ENCODE results near the gene SIRT4. TPM values are rescaled to one million over a fixed set of nuclear protein-coding genes. Genes with fewer than 3 reads are reported as not detected.

Gene SIRT4
- total RNA-seq, 1 donor from 2014 or later = 2.7 TPM

- peaks cover 27% of the 10 kb centered on the region for H3K79me2 ChIP-seq (ENCODE audit: insufficient read depth, low read length)
- DNase-seq (ENCODE audit: low read depth) (no peak), FAIRE-seq (no peak)
- no peaks in the 10 kb centered on the region for H3K27me3 Mint-ChIP-seq (ENCODE audit: low read depth, unreplicated experiment)
- no peak overlapping the region for H3K27ac Mint-ChIP-seq (ENCODE audit: unreplicated experiment)
- peaks cover 24% of the 10 kb centered on the region for H3K4me1 ChIP-seq (ENCODE audit: insufficient read depth, low read length)
- H3K4me1 Mint-ChIP-seq (ENCODE audit: low read depth, unreplicated experiment) = peaks cover 13% of the 10 kb centered on the region
- TF ChIP-seq, protein P1, sequence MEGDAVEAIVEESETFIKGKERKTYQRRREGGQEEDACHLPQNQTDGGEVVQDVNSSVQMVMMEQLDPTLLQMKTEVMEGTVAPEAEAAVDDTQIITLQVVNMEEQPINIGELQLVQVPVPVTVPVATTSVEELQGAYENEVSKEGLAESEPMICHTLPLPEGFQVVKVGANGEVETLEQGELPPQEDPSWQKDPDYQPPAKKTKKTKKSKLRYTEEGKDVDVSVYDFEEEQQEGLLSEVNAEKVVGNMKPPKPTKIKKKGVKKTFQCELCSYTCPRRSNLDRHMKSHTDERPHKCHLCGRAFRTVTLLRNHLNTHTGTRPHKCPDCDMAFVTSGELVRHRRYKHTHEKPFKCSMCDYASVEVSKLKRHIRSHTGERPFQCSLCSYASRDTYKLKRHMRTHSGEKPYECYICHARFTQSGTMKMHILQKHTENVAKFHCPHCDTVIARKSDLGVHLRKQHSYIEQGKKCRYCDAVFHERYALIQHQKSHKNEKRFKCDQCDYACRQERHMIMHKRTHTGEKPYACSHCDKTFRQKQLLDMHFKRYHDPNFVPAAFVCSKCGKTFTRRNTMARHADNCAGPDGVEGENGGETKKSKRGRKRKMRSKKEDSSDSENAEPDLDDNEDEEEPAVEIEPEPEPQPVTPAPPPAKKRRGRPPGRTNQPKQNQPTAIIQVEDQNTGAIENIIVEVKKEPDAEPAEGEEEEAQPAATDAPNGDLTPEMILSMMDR (IDR thresholded peaks at IDR 0.05; ENCODE audit: insufficient read depth, low read depth, low read length) = no peak
- TF ChIP-seq EZH2 (IDR thresholded peaks at IDR 0.05; ENCODE audit: insufficient read depth, low read length) = no peak
- H4K20me1 ChIP-seq (ENCODE audit: insufficient read depth, low read length) = peaks cover 21% of the 10 kb centered on the region
- no peak overlapping the region for H2AFZ ChIP-seq (ENCODE audit: low read depth, low read length)
- no peaks in the 10 kb centered on the region for H3K9me3 ChIP-seq (ENCODE audit: insufficient read depth, low read depth, low read length)
- H3K36me3 Mint-ChIP-seq (ENCODE audit: low read depth, unreplicated experiment) = peaks cover 3% of the 10 kb centered on the region
- no peak overlapping the region for H3K27ac ChIP-seq (ENCODE audit: low read depth, low read length)
- no peak overlapping the region for H3K4me3 Mint-ChIP-seq (ENCODE audit: unreplicated experiment)
- H3K9me3 Mint-ChIP-seq (ENCODE audit: unreplicated experiment) = no peaks in the 10 kb centered on the region
- no peaks in the 10 kb centered on the region for H3K36me3 ChIP-seq (ENCODE audit: insufficient read depth, low read length)
- no peaks in the 10 kb centered on the region for H3K27me3 ChIP-seq (ENCODE audit: insufficient read depth, low read length)
- H3K9ac ChIP-seq (ENCODE audit: low read length) = no peak overlapping the region
- no peak overlapping the region for H3K4me3 ChIP-seq (ENCODE audit: insufficient read depth, low read depth, low read length)
- no peak overlapping the region for H3K4me2 ChIP-seq (ENCODE audit: low read length)
Observed at GRCh38 chr12:120267736-120268135, 34.4 kb upstream of the SIRT4 start.

- Histone ChIP-seq H4K20me1 (ENCODE audit: insufficient read depth, low read length) (no peaks in the 10 kb centered on the region), H3K9ac (ENCODE audit: low read length) (no peak overlapping the region), H3K27ac (ENCODE audit: low read depth, low read length) (no peak overlapping the region), H2AFZ (ENCODE audit: low read depth, low read length) (no peak overlapping the region), H3K4me2 (ENCODE audit: low read length) (no peak overlapping the region), H3K9me3 (ENCODE audit: insufficient read depth, low read depth, low read length) (no peaks in the 10 kb centered on the region), H3K79me2 (ENCODE audit: insufficient read depth, low read length) (no peaks in the 10 kb centered on the region), H3K4me1 (ENCODE audit: insufficient read depth, low read length) (no peaks in the 10 kb centered on the region), H3K27me3 (ENCODE audit: insufficient read depth, low read length) (no peaks in the 10 kb centered on the region), H3K4me3 (ENCODE audit: insufficient read depth, low read depth, low read length) (no peak overlapping the region), H3K36me3 (ENCODE audit: insufficient read depth, low read length) (no peaks in the 10 kb centered on the region)
- Mint-ChIP-seq H3K27me3 (ENCODE audit: low read depth, unreplicated experiment) (no peaks in the 10 kb centered on the region), H3K4me3 (ENCODE audit: unreplicated experiment) (no peak overlapping the region), H3K4me1 (ENCODE audit: low read depth, unreplicated experiment) (no peaks in the 10 kb centered on the region), H3K36me3 (ENCODE audit: low read depth, unreplicated experiment) (no peaks in the 10 kb centered on the region), H3K9me3 (ENCODE audit: unreplicated experiment) (peaks cover 4% of the 10 kb centered on the region), H3K27ac (ENCODE audit: unreplicated experiment) (no peak overlapping the region)
- no peak for FAIRE-seq
- TF ChIP-seq, protein P1 (IDR thresholded peaks at IDR 0.05; ENCODE audit: insufficient read depth, low read depth, low read length) = no peak
- no peak for TF ChIP-seq EZH2 (IDR thresholded peaks at IDR 0.05; ENCODE audit: insufficient read depth, low read length)
- DNase-seq (ENCODE audit: low read depth) = peak; percentile 21
Observed at GRCh38 chr12:120276734-120277133, 25.4 kb upstream of the SIRT4 start.

GRCh38 chr12:120278137-120279069 is 23.7 kb upstream of the SIRT4 start:
- Histone ChIP-seq H3K27ac (ENCODE audit: low read depth, low read length) (no peak overlapping the region), H3K4me1 (ENCODE audit: insufficient read depth, low read length) (no peaks in the 10 kb centered on the region), H3K36me3 (ENCODE audit: insufficient read depth, low read length) (no peaks in the 10 kb centered on the region), H2AFZ (ENCODE audit: low read depth, low read length) (no peak overlapping the region), H3K27me3 (ENCODE audit: insufficient read depth, low read length) (no peaks in the 10 kb centered on the region), H3K9ac (ENCODE audit: low read length) (no peak overlapping the region), H3K4me3 (ENCODE audit: insufficient read depth, low read depth, low read length) (no peak overlapping the region), H3K79me2 (ENCODE audit: insufficient read depth, low read length) (no peaks in the 10 kb centered on the region), H3K4me2 (ENCODE audit: low read length) (no peak overlapping the region), H3K9me3 (ENCODE audit: insufficient read depth, low read depth, low read length) (no peaks in the 10 kb centered on the region), H4K20me1 (ENCODE audit: insufficient read depth, low read length) (no peaks in the 10 kb centered on the region)
- Mint-ChIP-seq H3K4me3 (ENCODE audit: unreplicated experiment) (no peak overlapping the region), H3K36me3 (ENCODE audit: low read depth, unreplicated experiment) (no peaks in the 10 kb centered on the region), H3K27ac (ENCODE audit: unreplicated experiment) (no peak overlapping the region), H3K4me1 (ENCODE audit: low read depth, unreplicated experiment) (peaks cover 2% of the 10 kb centered on the region), H3K9me3 (ENCODE audit: unreplicated experiment) (peaks cover 7% of the 10 kb centered on the region), H3K27me3 (ENCODE audit: low read depth, unreplicated experiment) (no peaks in the 10 kb centered on the region)
- FAIRE-seq (no peak), DNase-seq (ENCODE audit: low read depth) (no peak)
- TF ChIP-seq EZH2 (IDR thresholded peaks at IDR 0.05; ENCODE audit: insufficient read depth, low read length) = no peak
- TF ChIP-seq, protein P1 (IDR thresholded peaks at IDR 0.05; ENCODE audit: insufficient read depth, low read depth, low read length) = no peak
